ENCODE results near the gene CNTNAP2. TPM values are rescaled to one million over a fixed set of nuclear protein-coding genes. Genes with fewer than 3 reads are reported as not detected.

Gene CNTNAP2
- total RNA-seq, 6 experiments from 2014 or later = 0.07 to 0.13 (median 0.12) TPM; not detected in 3

DNA sequence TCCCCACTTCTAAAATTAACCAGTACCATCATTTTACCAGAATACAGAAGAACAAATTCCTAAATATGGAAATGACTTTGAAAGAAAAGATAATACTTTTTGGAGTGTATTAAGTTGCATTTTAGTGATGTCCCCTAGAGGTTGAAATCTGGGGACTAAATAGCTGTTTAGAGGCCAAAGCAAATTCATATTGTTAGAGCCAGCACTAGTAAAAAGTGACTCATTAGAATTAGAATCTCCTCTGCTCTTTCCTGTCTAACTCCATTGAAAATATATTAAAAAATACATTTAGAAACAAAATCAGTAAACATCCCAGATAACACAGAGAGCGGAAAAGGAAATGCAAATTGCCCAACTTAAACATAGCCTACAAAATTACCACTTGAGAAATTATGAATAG lies 1284.3 kb downstream of the CNTNAP2 start:
- no peaks in the 10 kb centered on the region for H3K27me3 Mint-ChIP-seq (ENCODE audit: insufficient read depth)
- TF ChIP-seq, protein P1, sequence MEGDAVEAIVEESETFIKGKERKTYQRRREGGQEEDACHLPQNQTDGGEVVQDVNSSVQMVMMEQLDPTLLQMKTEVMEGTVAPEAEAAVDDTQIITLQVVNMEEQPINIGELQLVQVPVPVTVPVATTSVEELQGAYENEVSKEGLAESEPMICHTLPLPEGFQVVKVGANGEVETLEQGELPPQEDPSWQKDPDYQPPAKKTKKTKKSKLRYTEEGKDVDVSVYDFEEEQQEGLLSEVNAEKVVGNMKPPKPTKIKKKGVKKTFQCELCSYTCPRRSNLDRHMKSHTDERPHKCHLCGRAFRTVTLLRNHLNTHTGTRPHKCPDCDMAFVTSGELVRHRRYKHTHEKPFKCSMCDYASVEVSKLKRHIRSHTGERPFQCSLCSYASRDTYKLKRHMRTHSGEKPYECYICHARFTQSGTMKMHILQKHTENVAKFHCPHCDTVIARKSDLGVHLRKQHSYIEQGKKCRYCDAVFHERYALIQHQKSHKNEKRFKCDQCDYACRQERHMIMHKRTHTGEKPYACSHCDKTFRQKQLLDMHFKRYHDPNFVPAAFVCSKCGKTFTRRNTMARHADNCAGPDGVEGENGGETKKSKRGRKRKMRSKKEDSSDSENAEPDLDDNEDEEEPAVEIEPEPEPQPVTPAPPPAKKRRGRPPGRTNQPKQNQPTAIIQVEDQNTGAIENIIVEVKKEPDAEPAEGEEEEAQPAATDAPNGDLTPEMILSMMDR (IDR thresholded peaks at IDR 0.05) = no peak
- H3K36me3 Mint-ChIP-seq (ENCODE audit: low read depth) = no peaks in the 10 kb centered on the region
- H3K4me1 Mint-ChIP-seq (ENCODE audit: low read depth) = peaks cover 29% of the 10 kb centered on the region; the same call in 1 of the 2 replicates
- no peak for DNase-seq
- H3K4me3 Mint-ChIP-seq = peak overlapping the region; percentile 66; the same call in 1 of the 2 replicates
- H3K27ac Mint-ChIP-seq = no peak overlapping the region
- H3K9me3 Mint-ChIP-seq = peaks cover 18% of the 10 kb centered on the region

DNA sequence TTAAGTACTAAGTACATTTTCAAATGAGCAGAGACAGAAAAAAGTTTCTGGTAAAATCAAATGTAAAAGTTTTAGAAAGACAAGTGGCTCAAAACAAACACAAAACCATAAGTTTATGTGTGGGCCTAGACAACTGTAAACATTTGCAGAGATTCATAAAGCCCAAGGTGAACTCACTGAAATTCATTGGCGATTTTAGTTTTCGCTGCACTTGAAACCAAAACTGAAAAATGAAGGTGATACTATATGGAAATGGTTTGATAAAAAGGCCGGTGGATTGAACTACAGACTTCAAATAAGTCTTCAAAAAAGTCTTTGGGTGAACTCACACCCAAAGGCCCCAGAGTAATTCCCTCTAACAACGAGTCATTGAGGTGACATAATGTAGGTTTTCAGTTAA lies 1289.0 kb downstream of the CNTNAP2 start:
- Mint-ChIP-seq H3K4me3 (peak overlapping the region; percentile 18; the same call in 1 of the 2 replicates), H3K9me3 (peaks cover 21% of the 10 kb centered on the region), H3K36me3 (ENCODE audit: low read depth) (no peaks in the 10 kb centered on the region; the same call in 1 of the 2 replicates), H3K27ac (peak overlapping the region; percentile 14; the same call in 1 of the 2 replicates), H3K4me1 (ENCODE audit: low read depth) (peaks cover 67% of the 10 kb centered on the region; the same call in 1 of the 2 replicates), H3K27me3 (ENCODE audit: insufficient read depth) (no peaks in the 10 kb centered on the region)
- TF ChIP-seq, protein P1 (IDR thresholded peaks at IDR 0.05) = no peak
- DNase-seq = no peak

DNA sequence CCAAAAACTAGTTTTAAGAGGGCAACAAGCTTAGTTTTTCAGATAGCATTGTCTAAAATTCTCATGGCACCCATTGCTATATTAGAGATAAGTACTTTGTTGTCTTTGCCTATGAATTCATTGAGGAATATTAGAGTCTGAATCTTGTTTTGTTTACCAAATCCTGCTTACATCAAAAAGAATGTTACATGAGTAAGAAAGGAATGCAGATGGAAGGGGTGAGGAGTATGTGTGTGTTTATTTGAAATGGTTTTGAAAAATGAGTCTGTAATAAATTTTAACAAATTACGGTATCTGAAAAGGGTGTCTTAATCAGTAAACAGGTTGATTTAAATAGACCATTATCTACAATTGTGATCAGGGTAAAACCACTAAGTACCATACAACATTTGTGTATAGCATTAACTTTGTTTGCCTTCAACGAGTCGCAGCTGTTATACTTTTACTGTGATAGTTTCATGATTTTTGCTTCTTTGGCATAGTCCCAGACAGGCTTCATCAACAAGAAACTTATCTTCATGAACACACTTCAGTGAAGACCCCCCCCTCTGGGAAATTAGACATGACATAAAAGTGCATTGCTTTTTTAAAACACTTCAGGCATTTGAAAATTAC lies 1290.0 kb downstream of the CNTNAP2 start:
- Mint-ChIP-seq H3K36me3 (ENCODE audit: low read depth) (no peaks in the 10 kb centered on the region; the same call in 1 of the 2 replicates), H3K4me1 (ENCODE audit: low read depth) (peaks cover 70% of the 10 kb centered on the region), H3K4me3 (no peak overlapping the region), H3K27me3 (ENCODE audit: insufficient read depth) (no peaks in the 10 kb centered on the region), H3K9me3 (peaks cover 21% of the 10 kb centered on the region), H3K27ac (no peak overlapping the region)
- TF ChIP-seq, protein P1 (IDR thresholded peaks at IDR 0.05) = no peak
- DNase-seq = no peak

DNA sequence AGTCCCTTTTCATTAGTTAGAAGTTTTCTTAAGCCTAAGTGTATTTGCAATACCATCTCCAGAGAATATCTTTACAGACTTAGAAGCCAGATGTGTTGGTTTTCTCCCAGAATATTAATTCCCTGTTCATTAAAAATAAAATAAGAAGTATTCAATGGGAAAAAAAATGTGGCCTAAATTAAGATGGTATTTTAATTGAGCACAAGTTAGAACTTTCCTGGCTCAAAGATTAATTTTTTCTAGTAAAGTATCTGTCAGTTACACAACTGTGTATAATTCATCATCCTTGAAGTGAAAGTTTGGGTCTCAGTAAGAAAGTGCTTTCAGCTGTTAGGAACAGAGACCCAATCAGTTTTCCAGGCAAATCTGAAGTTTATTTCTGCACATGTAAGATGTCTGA lies 1294.5 kb downstream of the CNTNAP2 start:
- no peaks in the 10 kb centered on the region for H3K27me3 Mint-ChIP-seq (ENCODE audit: insufficient read depth)
- peaks cover 18% of the 10 kb centered on the region; the same call in 1 of the 2 replicates for H3K9me3 Mint-ChIP-seq
- peak overlapping the region; percentile 57; the same call in 1 of the 2 replicates for H3K4me3 Mint-ChIP-seq

DNA sequence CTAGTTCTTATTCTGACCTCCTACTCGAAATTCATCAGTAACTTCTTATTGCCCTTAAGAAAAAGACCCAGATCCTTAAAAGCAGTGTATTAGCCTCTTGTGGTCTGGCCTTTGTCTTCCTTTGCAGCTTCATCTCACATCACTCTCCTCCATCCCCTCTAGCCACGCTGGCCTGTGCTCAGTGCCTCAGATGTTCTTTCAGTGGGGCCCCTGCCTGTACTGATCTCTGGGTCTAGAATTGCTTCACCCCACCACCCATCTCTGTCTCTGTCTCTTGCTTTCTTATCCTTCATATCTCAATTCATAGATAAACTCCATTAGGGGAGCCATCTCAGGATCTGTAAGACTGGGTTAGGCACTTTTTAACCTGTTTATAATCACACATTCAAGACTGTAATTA lies 1295.5 kb downstream of the CNTNAP2 start:
- peaks cover 7% of the 10 kb centered on the region for H3K36me3 Mint-ChIP-seq (ENCODE audit: low read depth)
- no peak for DNase-seq
- TF ChIP-seq, protein P1 (IDR thresholded peaks at IDR 0.05) = no peak
- no peak overlapping the region; the same call in 1 of the 2 replicates for H3K4me3 Mint-ChIP-seq
- H3K27me3 Mint-ChIP-seq (ENCODE audit: insufficient read depth) = no peaks in the 10 kb centered on the region
- peaks cover 76% of the 10 kb centered on the region for H3K4me1 Mint-ChIP-seq (ENCODE audit: low read depth)
- peak overlapping the region; percentile 59 for H3K27ac Mint-ChIP-seq
- peaks cover 18% of the 10 kb centered on the region; the same call in 1 of the 2 replicates for H3K9me3 Mint-ChIP-seq

More for the DNA sequence above, 1294.5 kb downstream of the CNTNAP2 start:
- H3K4me1 Mint-ChIP-seq (ENCODE audit: low read depth) = peaks cover 80% of the 10 kb centered on the region
- H3K36me3 Mint-ChIP-seq (ENCODE audit: low read depth) = peaks cover 7% of the 10 kb centered on the region
- DNase-seq = no peak
- peak overlapping the region; percentile 56; the same call in 1 of the 2 replicates for H3K27ac Mint-ChIP-seq
- TF ChIP-seq, protein P1 (IDR thresholded peaks at IDR 0.05) = no peak

Data from HFFc6 (cell line).